Suprapubic skin (tissue), 3 donors: ENCODE results near the gene SH3BGR.

Source experiments
- EP300 ChIP-seq: sonication (generic); formaldehyde crosslinking; IDR thresholded peaks from one replicate; pipeline ENCODE4 v1.6.1; 2017; ENCODE audit warnings: antibody characterized with exemption
- POLR2A ChIP-seq, 2 donors: fragments of 450-650 bp; IDR thresholded peaks; one replicate each; pipeline ENCODE4 v1.6.1; 2017; ENCODE audit warnings: antibody characterized with exemption in 2 of 2, mild to moderate bottlenecking in 2 of 2, moderate library complexity in 2 of 2
- TF ChIP-seq, protein P1 (sequence below), 2 donors: fragments of 200-600 bp in 1 of 2; fragments of 450-650 bp in 1 of 2; sonication (generic) in 1 of 2; IDR thresholded peaks; one replicate each; pipeline ENCODE4 v1.5.1; 2016 to 2019; ENCODE audit warnings: antibody characterized with exemption in 2 of 2, mild to moderate bottlenecking in 1 of 2, moderate library complexity in 1 of 2

DNA sequence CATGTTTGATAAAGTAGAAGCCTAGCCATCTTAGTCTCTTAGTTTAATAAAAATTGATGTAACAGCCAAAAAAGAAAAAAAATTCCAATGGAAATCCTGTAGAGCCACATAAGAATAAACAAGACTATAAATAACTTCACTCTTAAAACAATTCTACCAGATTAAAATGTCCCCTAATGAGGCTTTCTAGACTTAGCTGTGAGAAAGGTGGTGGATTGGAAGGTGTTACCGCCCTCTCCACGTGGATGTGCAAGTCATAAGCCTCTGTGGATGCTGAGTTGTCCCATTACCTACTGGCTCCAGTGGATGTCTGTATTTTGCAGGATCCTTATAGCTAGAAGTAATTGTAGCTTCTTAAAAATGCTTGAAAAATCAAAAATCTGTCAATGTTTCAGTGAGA is 20.8 kb upstream of the SH3BGR start:
- TF ChIP-seq EP300 (no peak), POLR2A (IDR thresholded peaks at IDR 0.05) (no peak)
- TF ChIP-seq, protein P1, sequence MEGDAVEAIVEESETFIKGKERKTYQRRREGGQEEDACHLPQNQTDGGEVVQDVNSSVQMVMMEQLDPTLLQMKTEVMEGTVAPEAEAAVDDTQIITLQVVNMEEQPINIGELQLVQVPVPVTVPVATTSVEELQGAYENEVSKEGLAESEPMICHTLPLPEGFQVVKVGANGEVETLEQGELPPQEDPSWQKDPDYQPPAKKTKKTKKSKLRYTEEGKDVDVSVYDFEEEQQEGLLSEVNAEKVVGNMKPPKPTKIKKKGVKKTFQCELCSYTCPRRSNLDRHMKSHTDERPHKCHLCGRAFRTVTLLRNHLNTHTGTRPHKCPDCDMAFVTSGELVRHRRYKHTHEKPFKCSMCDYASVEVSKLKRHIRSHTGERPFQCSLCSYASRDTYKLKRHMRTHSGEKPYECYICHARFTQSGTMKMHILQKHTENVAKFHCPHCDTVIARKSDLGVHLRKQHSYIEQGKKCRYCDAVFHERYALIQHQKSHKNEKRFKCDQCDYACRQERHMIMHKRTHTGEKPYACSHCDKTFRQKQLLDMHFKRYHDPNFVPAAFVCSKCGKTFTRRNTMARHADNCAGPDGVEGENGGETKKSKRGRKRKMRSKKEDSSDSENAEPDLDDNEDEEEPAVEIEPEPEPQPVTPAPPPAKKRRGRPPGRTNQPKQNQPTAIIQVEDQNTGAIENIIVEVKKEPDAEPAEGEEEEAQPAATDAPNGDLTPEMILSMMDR (IDR thresholded peaks at IDR 0.05) = no peak
